K562 (cell line): Measurements from ENCODE around the gene ADAM15. TPM values are rescaled to one million over a fixed set of nuclear protein-coding genes. Genes with fewer than 3 reads are reported as not detected.

Experiments
- CHD2 ChIP-seq: IDR thresholded peaks from 2 replicates; pipeline ENCODE4 v1.6.1; 2011; ENCODE audit warnings: low read depth, low read length
- CREB3L1 ChIP-seq: fragments of 450-650 bp; IDR thresholded peaks from 2 replicates; pipeline ENCODE4 v1.6.1; 2014; ENCODE audit warnings: low read depth, mild to moderate bottlenecking, moderate library complexity, borderline replicate concordance
- EGR1 ChIP-seq: fragments of 450-650 bp; conservative IDR thresholded peaks from 2 replicates; pipeline ENCODE4 v1.6.1; 2017; ENCODE audit warnings: mild to moderate bottlenecking
- MAZ ChIP-seq, 2 experiments: fragments of 450-650 bp in 1 of 2; sonication (generic) in 1 of 2; formaldehyde crosslinking; IDR thresholded peaks in 1 of 2; conservative IDR thresholded peaks in 1 of 2; 2 replicates each; pipeline versions ENCODE4 v1.4.0 to v1.5.0; 2020; ENCODE audit warnings: mild to moderate bottlenecking in 1 of 2, missing genetic modification reagents in 1 of 2
- TSC22D4 ChIP-seq: fragments of 450-650 bp; IDR thresholded peaks from 2 replicates; pipeline ENCODE4 v1.6.1; 2016; ENCODE audit warnings: missing genetic modification characterization, missing biosample characterization, control low read depth
- ZNF140 ChIP-seq: fragments of 250-450 bp; sonication (Bioruptor Pico); IDR thresholded peaks from 2 replicates; pipeline ENCODE4 v1.8.0; 2021; ENCODE audit warnings: moderate library complexity, mild to moderate bottlenecking, inconsistent platforms
- ZNF589 ChIP-seq: fragments of 200-800 bp; sonication (Bioruptor generic); IDR thresholded peaks from 2 replicates; pipeline ENCODE4 v1.6.1; 2016; ENCODE audit warnings: low read depth, missing genetic modification characterization, missing compliant biosample characterization
- ZNF75A ChIP-seq: fragments of 450-650 bp; formaldehyde crosslinking; IDR thresholded peaks from 2 replicates; pipeline ENCODE4 v1.4.0; 2020; ENCODE audit warnings: mild to moderate bottlenecking
- polyA plus RNA-seq, 8 experiments: library from polyadenylated mRNA; depleted of rRNA in 4 of 8; stranded (reverse) in 5 of 8; unstranded in 3 of 8; fragments of >200 nt; fragmentation: Nextera tagmentation in 2 of 8; fragmentation: Illumina TruSeq in 1 of 8; extraction: Ambion mirVana in 2 of 8; extraction: Trizol in 1 of 8; gene quantifications; 2 replicates each; pipeline versions ENCODE4 v1.2.1 to v1.2.3, GENCODE V29; 2011 to 2014; ENCODE audit warnings: inconsistent platforms in 1 of 8, missing spikeins in 1 of 8
- total RNA-seq, 7 experiments: library from RNA; depleted of rRNA in 6 of 7; stranded (reverse); fragments of >200 nt in 6 of 7; fragmentation: Illumina TruSeq in 2 of 7; extraction: Trizol in 2 of 7; gene quantifications; 2 replicates each; pipeline versions ENCODE4 v1.2.1 to v1.2.3, GENCODE V29; 2011 to 2021; ENCODE audit warnings: low replicate concordance in 1 of 7
- TF ChIP-seq, protein P1 (sequence below): fragments of 450-650 bp; IDR thresholded peaks from 2 replicates; pipeline ENCODE4 v1.6.1; 2016; ENCODE audit warnings: low read depth, mild to moderate bottlenecking, moderate library complexity
- TF ChIP-seq, protein P2 (sequence below), 2 experiments: fragments of 450-650 bp in 1 of 2; sonication (generic) in 1 of 2; formaldehyde crosslinking in 1 of 2; IDR thresholded peaks; 2 replicates each; pipeline versions ENCODE4 v1.7.1 to v1.9.0; 2016 to 2022; ENCODE audit warnings: inconsistent platforms in 1 of 2, mild to moderate bottlenecking in 1 of 2, missing genetic modification reagents in 1 of 2
- TF ChIP-seq, protein P3 (sequence below): fragments of 450-650 bp; IDR thresholded peaks from 2 replicates; pipeline ENCODE4 v1.7.0; 2016; ENCODE audit warnings: borderline replicate concordance
- TF ChIP-seq, protein P4 (sequence below): fragments of 250-450 bp; sonication (Bioruptor Pico); IDR thresholded peaks from 2 replicates; pipeline ENCODE4 v1.6.1; 2021; ENCODE audit warnings: mild to moderate bottlenecking

Gene ADAM15
- total and polyA plus RNA-seq, 9 of the 15 experiments (the other 6 are each of a cell fraction or from before 2014, with no cell fraction given): 0.69 to 72.3 (median 32.8) TPM

DNA sequence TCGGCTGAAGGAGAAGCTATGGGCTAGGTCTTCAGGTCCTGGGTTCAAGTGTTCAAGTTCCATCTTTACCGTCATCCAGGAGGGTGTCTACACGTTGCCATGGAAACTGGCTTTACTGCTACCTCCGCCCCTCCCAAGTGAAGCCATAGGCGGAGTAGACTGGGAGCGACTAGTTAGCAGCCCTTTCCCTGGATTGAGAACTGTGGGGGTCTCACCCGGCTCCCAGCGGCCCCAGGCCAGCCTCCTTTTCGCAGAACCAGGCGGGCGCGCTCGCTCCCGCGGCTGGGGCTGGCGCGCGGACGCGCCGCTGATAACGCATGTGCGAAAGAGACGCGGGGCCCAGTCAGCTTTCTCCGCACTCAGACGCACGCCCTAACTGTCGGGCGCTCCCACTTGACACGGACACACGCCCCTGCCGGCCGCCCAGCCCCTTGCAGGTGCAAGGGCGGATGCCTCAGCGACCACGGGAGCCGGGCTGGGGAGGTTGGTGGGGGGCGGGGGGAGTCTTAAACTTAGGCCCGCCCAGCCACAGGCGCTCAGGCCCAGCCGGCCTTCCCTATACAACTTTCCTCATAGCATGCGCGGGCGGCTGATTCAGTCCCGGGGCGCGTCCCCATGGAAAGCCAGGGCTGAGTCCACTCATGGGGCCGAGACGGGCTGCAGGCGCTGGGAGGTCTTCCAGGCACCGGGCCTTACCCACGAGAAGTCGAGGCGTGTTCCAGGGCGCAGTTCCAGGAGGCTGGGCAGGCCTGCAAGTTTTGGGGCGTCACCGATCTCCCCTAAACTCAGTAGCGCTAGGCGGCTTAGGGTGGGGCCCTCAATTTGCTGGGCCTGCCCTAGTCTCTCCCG, 19.8 kb downstream of the ADAM15 start (continued):
- TF ChIP-seq, protein P1, sequence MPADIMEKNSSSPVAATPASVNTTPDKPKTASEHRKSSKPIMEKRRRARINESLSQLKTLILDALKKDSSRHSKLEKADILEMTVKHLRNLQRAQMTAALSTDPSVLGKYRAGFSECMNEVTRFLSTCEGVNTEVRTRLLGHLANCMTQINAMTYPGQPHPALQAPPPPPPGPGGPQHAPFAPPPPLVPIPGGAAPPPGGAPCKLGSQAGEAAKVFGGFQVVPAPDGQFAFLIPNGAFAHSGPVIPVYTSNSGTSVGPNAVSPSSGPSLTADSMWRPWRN: peak; percentile 70
- TF ChIP-seq ZNF75A (CRISPR knock-in tag) (no peak), CHD2 (no peak), ZNF140 (CRISPR knock-in tag) (no peak), CREB3L1 (no peak), MAZ (CRISPR knock-in tag; conservative IDR thresholded peaks at IDR 0.05 in 1 of 2, IDR thresholded peaks at IDR 0.05 in 1 of 2) (peak in 1 of 2 experiments; percentile 81; a peak in 1 of 4 replicates), EGR1 (peak; percentile 52), TSC22D4 (no peak), ZNF589 (CRISPR knock-in tag) (no peak)
- TF ChIP-seq, protein P2, sequence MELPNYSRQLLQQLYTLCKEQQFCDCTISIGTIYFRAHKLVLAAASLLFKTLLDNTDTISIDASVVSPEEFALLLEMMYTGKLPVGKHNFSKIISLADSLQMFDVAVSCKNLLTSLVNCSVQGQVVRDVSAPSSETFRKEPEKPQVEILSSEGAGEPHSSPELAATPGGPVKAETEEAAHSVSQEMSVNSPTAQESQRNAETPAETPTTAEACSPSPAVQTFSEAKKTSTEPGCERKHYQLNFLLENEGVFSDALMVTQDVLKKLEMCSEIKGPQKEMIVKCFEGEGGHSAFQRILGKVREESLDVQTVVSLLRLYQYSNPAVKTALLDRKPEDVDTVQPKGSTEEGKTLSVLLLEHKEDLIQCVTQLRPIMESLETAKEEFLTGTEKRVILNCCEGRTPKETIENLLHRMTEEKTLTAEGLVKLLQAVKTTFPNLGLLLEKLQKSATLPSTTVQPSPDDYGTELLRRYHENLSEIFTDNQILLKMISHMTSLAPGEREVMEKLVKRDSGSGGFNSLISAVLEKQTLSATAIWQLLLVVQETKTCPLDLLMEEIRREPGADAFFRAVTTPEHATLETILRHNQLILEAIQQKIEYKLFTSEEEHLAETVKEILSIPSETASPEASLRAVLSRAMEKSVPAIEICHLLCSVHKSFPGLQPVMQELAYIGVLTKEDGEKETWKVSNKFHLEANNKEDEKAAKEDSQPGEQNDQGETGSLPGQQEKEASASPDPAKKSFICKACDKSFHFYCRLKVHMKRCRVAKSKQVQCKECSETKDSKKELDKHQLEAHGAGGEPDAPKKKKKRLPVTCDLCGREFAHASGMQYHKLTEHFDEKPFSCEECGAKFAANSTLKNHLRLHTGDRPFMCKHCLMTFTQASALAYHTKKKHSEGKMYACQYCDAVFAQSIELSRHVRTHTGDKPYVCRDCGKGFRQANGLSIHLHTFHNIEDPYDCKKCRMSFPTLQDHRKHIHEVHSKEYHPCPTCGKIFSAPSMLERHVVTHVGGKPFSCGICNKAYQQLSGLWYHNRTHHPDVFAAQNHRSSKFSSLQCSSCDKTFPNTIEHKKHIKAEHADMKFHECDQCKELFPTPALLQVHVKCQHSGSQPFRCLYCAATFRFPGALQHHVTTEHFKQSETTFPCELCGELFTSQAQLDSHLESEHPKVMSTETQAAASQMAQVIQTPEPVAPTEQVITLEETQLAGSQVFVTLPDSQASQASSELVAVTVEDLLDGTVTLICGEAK (IDR thresholded peaks at IDR 0.05): 0 out of 2 replicates have a peak, but pooled peaks have one; percentile 14
- TF ChIP-seq, protein P2 (CRISPR knock-in tag; IDR thresholded peaks at IDR 0.05): no peak
- TF ChIP-seq, protein P3, sequence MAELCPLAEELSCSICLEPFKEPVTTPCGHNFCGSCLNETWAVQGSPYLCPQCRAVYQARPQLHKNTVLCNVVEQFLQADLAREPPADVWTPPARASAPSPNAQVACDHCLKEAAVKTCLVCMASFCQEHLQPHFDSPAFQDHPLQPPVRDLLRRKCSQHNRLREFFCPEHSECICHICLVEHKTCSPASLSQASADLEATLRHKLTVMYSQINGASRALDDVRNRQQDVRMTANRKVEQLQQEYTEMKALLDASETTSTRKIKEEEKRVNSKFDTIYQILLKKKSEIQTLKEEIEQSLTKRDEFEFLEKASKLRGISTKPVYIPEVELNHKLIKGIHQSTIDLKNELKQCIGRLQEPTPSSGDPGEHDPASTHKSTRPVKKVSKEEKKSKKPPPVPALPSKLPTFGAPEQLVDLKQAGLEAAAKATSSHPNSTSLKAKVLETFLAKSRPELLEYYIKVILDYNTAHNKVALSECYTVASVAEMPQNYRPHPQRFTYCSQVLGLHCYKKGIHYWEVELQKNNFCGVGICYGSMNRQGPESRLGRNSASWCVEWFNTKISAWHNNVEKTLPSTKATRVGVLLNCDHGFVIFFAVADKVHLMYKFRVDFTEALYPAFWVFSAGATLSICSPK: no peak
- TF ChIP-seq, protein P4, sequence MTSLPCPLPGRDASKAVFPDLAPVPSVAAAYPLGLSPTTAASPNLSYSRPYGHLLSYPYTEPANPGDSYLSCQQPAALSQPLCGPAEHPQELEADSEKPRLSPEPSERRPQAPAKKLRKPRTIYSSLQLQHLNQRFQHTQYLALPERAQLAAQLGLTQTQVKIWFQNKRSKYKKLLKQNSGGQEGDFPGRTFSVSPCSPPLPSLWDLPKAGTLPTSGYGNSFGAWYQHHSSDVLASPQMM: no peak
